Mesothelial cell of epicardium (in vitro differentiated cells): Measurements from ENCODE around the gene CRYZL1. TPM values are rescaled to one million over a fixed set of nuclear protein-coding genes. Genes with fewer than 3 reads are reported as not detected.
"Not testable (repeated sequence)": the region's sequence is repeated elsewhere in the genome, so short reads cannot be mapped to it uniquely, and the experiment has no call there.

Experiments
- DNase-seq, 2 experiments: peaks; one replicate each; pipeline ENCODE4 v3.0.0; 2021; ENCODE audit warnings: low spot score in 2 of 2; ENCODE audit not compliant: unreplicated experiment in 2 of 2
- H3K27ac Mint-ChIP-seq: 2 replicates; pipeline ENCODE4 v1.8.0; 2021; ENCODE audit warnings: mixed read lengths
- H3K27me3 Mint-ChIP-seq: 2 replicates; pipeline ENCODE4 v1.8.0; 2021; ENCODE audit warnings: low read depth, mixed read lengths
- H3K36me3 Mint-ChIP-seq: 2 replicates; pipeline ENCODE4 v1.8.0; 2021; ENCODE audit warnings: mixed read lengths
- H3K4me1 Mint-ChIP-seq: 2 replicates; pipeline ENCODE4 v1.8.0; 2021; ENCODE audit warnings: mixed read lengths
- H3K4me3 Mint-ChIP-seq: 2 replicates; pipeline ENCODE4 v1.8.0; 2021; ENCODE audit warnings: mild to moderate bottlenecking, moderate library complexity, mixed read lengths
- H3K9me3 Mint-ChIP-seq: 2 replicates; pipeline ENCODE4 v1.8.0; 2021; ENCODE audit warnings: mixed read lengths
- total RNA-seq: library from RNA; stranded (reverse); gene quantifications from 3 replicates; pipeline ENCODE4 v1.2.1, GENCODE V29; 2021
- TF ChIP-seq, protein P1 (sequence below): fragments of 200-600 bp; sonication (generic); IDR thresholded peaks from one replicate; pipeline ENCODE4 v1.5.0; 2021; ENCODE audit warnings: antibody characterized with exemption; ENCODE audit not compliant: unreplicated experiment

The CRYZL1 gene
- total RNA-seq, 1 donor from 2014 or later: 63.0 TPM

DNA sequence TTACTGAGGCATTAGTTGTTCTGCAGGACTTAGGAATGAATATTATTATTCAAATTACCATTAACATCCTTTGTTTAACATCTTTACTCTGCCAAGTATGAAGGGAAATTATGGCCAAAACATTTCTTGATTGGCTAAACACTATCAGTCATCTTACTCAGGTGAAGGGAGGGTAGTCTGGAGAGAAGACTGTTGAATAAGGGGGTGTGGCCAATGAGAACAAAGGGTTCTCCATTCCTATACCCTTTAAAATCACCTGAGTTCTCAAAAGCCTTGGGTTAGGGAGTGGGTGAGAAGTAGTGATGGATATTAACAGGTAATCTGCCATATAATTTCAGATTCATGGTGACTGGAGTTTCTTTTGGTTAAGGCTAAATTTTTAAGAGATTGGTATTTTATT, 19.3 kb downstream of the CRYZL1 start:
- Mint-ChIP-seq H3K4me1 (no peaks in the 10 kb centered on the region), H3K4me3 (no peak overlapping the region), H3K9me3 (peaks cover 8% of the 10 kb centered on the region), H3K27ac (no peak overlapping the region), H3K27me3 (no peaks in the 10 kb centered on the region), H3K36me3 (peaks cover 39% of the 10 kb centered on the region)
- TF ChIP-seq, protein P1, sequence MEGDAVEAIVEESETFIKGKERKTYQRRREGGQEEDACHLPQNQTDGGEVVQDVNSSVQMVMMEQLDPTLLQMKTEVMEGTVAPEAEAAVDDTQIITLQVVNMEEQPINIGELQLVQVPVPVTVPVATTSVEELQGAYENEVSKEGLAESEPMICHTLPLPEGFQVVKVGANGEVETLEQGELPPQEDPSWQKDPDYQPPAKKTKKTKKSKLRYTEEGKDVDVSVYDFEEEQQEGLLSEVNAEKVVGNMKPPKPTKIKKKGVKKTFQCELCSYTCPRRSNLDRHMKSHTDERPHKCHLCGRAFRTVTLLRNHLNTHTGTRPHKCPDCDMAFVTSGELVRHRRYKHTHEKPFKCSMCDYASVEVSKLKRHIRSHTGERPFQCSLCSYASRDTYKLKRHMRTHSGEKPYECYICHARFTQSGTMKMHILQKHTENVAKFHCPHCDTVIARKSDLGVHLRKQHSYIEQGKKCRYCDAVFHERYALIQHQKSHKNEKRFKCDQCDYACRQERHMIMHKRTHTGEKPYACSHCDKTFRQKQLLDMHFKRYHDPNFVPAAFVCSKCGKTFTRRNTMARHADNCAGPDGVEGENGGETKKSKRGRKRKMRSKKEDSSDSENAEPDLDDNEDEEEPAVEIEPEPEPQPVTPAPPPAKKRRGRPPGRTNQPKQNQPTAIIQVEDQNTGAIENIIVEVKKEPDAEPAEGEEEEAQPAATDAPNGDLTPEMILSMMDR: no peak
- no peak for DNase-seq

- DNase-seq: no peak
- Mint-ChIP-seq H3K4me1 (no peaks in the 10 kb centered on the region), H3K4me3 (no peak overlapping the region), H3K27ac (no peak overlapping the region), H3K27me3 (no peaks in the 10 kb centered on the region), H3K9me3 (peaks cover 8% of the 10 kb centered on the region), H3K36me3 (peaks cover 44% of the 10 kb centered on the region)
- TF ChIP-seq, protein P1: no peak
Observed at GRCh38 chr21:33619726-33620125, 21.8 kb downstream of the CRYZL1 start.

DNA sequence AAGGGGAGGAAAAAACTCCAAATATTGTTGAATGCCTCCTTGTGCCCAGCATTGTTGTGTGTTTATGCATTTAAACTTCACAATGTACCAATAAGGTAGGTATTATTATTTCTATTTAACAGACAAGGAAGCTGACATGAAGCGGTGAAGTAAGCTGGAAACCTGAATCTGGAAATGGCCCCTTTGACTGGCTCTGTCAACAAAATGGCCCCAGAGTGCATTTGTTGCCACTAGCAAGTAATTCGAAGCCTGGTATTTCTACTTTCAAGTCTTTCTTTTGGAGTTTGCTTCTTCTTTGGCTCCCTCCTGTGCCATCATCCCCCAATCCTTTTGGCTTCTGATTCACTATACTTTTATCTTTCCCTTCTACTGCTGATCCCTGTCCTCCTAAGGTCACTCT, 23.1 kb downstream of the CRYZL1 start:
- Mint-ChIP-seq H3K4me3 (no peak overlapping the region), H3K4me1 (no peaks in the 10 kb centered on the region), H3K36me3 (peaks cover 47% of the 10 kb centered on the region), H3K27ac (no peak overlapping the region), H3K27me3 (no peaks in the 10 kb centered on the region), H3K9me3 (peaks cover 8% of the 10 kb centered on the region)
- TF ChIP-seq, protein P1: no peak
- no peak for DNase-seq

- H3K36me3 Mint-ChIP-seq: peaks cover 46% of the 10 kb centered on the region
- peak overlapping the region; percentile 26 for H3K27ac Mint-ChIP-seq
- H3K4me1 Mint-ChIP-seq: not testable (repeated sequence)
Observed at GRCh38 chr21:33617565-33617964, 24.0 kb downstream of the CRYZL1 start.

GRCh38 chr21:33611006-33611744, 30.4 kb downstream of the CRYZL1 start:
- H3K4me3 Mint-ChIP-seq: no peak overlapping the region
- H3K36me3 Mint-ChIP-seq: peaks cover 17% of the 10 kb centered on the region
- no peaks in the 10 kb centered on the region for H3K9me3 Mint-ChIP-seq
- H3K27ac Mint-ChIP-seq: no peak overlapping the region
- H3K27me3 Mint-ChIP-seq: no peaks in the 10 kb centered on the region
- TF ChIP-seq, protein P1: no peak
- H3K4me1 Mint-ChIP-seq: no peaks in the 10 kb centered on the region
- no peak for DNase-seq

More at GRCh38 chr21:33617565-33617964, 24.0 kb downstream of the CRYZL1 start:
- H3K27me3 Mint-ChIP-seq, DNase-seq, H3K4me3 Mint-ChIP-seq, H3K9me3 Mint-ChIP-seq: not testable (repeated sequence)

GRCh38 chr21:33608559-33608958, 33.0 kb downstream of the CRYZL1 start:
- no peak for DNase-seq
- Mint-ChIP-seq H3K27ac (no peak overlapping the region), H3K4me3 (no peak overlapping the region), H3K36me3 (peaks cover 12% of the 10 kb centered on the region), H3K27me3 (no peaks in the 10 kb centered on the region), H3K4me1 (no peaks in the 10 kb centered on the region), H3K9me3 (no peaks in the 10 kb centered on the region)
- TF ChIP-seq, protein P1: no peak
